SK-N-SH (cell line): ENCODE measurements around the gene MUC5B. TPM values are rescaled to one million over a fixed set of nuclear protein-coding genes. Genes with fewer than 3 reads are reported as not detected.

Experiments
- CTCF ChIA-PET: fragments of 300-600, 350-600 bp; formaldehyde crosslinking; extraction: SDS; loops from one replicate; lab custom pipeline; 2021; lab: Yijun Ruan, JAX
- POLR2A ChIA-PET: fragments of 350-600 bp; sonication (Branson Sonifier 250); formaldehyde crosslinking; extraction: SDS; loops from one replicate; lab custom pipeline; 2020; ENCODE audit warnings: antibody characterized with exemption, inconsistent platforms; lab: Yijun Ruan, JAX
- DNase-seq: peaks from one replicate; pipeline ENCODE4 v3.0.0; 2012
- H2AFZ ChIP-seq: fragments of 200-600 bp; sonication (generic); 2 replicates; pipeline ENCODE4 v1.8.1; 2016; ENCODE audit warnings: antibody characterized with exemption, mild to moderate bottlenecking, low read depth
- H3F3A ChIP-seq: fragments of 200-600 bp; sonication (generic); replicated peaks from 2 replicates; pipeline ENCODE3; 2016; ENCODE audit warnings: antibody characterized with exemption, mild to moderate bottlenecking; ENCODE audit not compliant: insufficient read depth
- H3K27ac ChIP-seq, 2 experiments: fragments of 200-500 bp in 1 of 2; fragments of 200-600 bp in 1 of 2; sonication (Bioruptor generic) in 1 of 2; sonication (generic), shearing (Covaris generic) in 1 of 2; 2 replicates each; pipeline versions ENCODE4 v1.5.1 to v1.6.1; 2014 to 2016; ENCODE audit warnings: low read depth in 2 of 2, inconsistent platforms in 1 of 2, low read length in 1 of 2, mild to moderate bottlenecking in 1 of 2, mixed read lengths in 1 of 2
- H3K27me3 ChIP-seq: fragments of 200-600 bp; sonication (generic), shearing (Covaris generic); 2 replicates; pipeline ENCODE4 v1.6.1; 2016; ENCODE audit warnings: mixed run types; ENCODE audit not compliant: insufficient read depth
- H3K36me3 ChIP-seq, 2 experiments: fragments of 200-500 bp in 1 of 2; fragments of 200-600 bp in 1 of 2; sonication (Bioruptor generic) in 1 of 2; sonication (generic) in 1 of 2; replicated peaks in 1 of 2; 2 replicates each; pipeline versions ENCODE3 to v1.5.1; 2014 to 2016; ENCODE audit warnings: low read length in 1 of 2, mild to moderate bottlenecking in 1 of 2; ENCODE audit not compliant: insufficient read depth in 2 of 2, control insufficient read depth in 1 of 2
- H3K4me1 ChIP-seq, 2 experiments: fragments of 200-500 bp in 1 of 2; fragments of 200-600 bp in 1 of 2; sonication (Bioruptor generic) in 1 of 2; sonication (generic), shearing (Covaris generic) in 1 of 2; 2 replicates each; pipeline versions ENCODE4 v1.5.1 to v1.6.1; 2014 to 2016; ENCODE audit warnings: low read depth in 1 of 2, low read length in 1 of 2, mixed run types in 1 of 2; ENCODE audit not compliant: insufficient read depth in 2 of 2, control insufficient read depth in 1 of 2
- H3K4me2 ChIP-seq: fragments of 200-600 bp; sonication (generic), shearing (Covaris generic); 2 replicates; pipeline ENCODE4 v1.6.1; 2017; ENCODE audit warnings: mixed run types
- H3K4me3 ChIP-seq, 2 experiments: fragments of 200-500 bp in 1 of 2; fragments of 200-600 bp in 1 of 2; sonication (Bioruptor generic) in 1 of 2; sonication (generic), shearing (Covaris generic) in 1 of 2; 2 replicates each; pipeline versions ENCODE4 v1.5.1 to v1.8.1; 2014 to 2016; ENCODE audit warnings: low read depth in 2 of 2, inconsistent platforms in 1 of 2, low read length in 1 of 2, mild to moderate bottlenecking in 1 of 2, mixed read lengths in 1 of 2, moderate library complexity in 1 of 2
- H3K79me2 ChIP-seq: fragments of 200-600 bp; sonication (generic); 2 replicates; pipeline ENCODE4 v1.8.1; 2017; ENCODE audit warnings: mild to moderate bottlenecking; ENCODE audit not compliant: insufficient read depth
- H3K9ac ChIP-seq: fragments of 200-600 bp; sonication (generic); 2 replicates; pipeline ENCODE4 v1.6.1; 2017; ENCODE audit warnings: mixed run types
- H3K9me2 ChIP-seq: fragments of 200-600 bp; sonication (generic); 2 replicates; pipeline ENCODE4 v1.6.1; 2017; ENCODE audit warnings: mixed run types
- H3K9me3 ChIP-seq: fragments of 200-600 bp; sonication (generic); 2 replicates; pipeline ENCODE4 v1.6.1; 2017; ENCODE audit warnings: mixed run types, mild to moderate bottlenecking, moderate library complexity
- H4K20me1 ChIP-seq: fragments of 200-600 bp; sonication (generic); 2 replicates; pipeline ENCODE4 v1.6.1; 2017; ENCODE audit warnings: mild to moderate bottlenecking, mixed run types; ENCODE audit not compliant: insufficient read depth
- ELF1 ChIP-seq: IDR thresholded peaks from 2 replicates; pipeline ENCODE4 v1.4.0; 2012
- FOXJ3 ChIP-seq: sonication (generic); formaldehyde crosslinking; IDR thresholded peaks from 2 replicates; pipeline ENCODE4 v1.5.1; 2020; ENCODE audit warnings: mild to moderate bottlenecking, missing genetic modification reagents
- GABPA ChIP-seq: IDR thresholded peaks from 2 replicates; pipeline ENCODE4 v1.4.0; 2012; ENCODE audit warnings: low read depth, mild to moderate bottlenecking
- IRF3 ChIP-seq: fragments of 150-350 bp; IDR thresholded peaks from 2 replicates; pipeline ENCODE4 v1.6.1; 2016; ENCODE audit warnings: mild to moderate bottlenecking, low read depth, low read length
- MAX ChIP-seq: IDR thresholded peaks from 2 replicates; pipeline ENCODE4 v1.4.0; 2012; ENCODE audit warnings: low read depth
- MEF2A ChIP-seq: IDR thresholded peaks from 2 replicates; pipeline ENCODE4 v1.4.0; 2012; ENCODE audit warnings: low read depth, borderline replicate concordance
- MXI1 ChIP-seq: IDR thresholded peaks from 2 replicates; pipeline ENCODE4 v1.6.1; 2012; ENCODE audit warnings: mild to moderate bottlenecking, low read depth, low read length, improper control_type of control experiment
- RCOR1 ChIP-seq: fragments of 150-350 bp; IDR thresholded peaks from 2 replicates; pipeline ENCODE4 v1.6.1; 2017; ENCODE audit warnings: antibody characterized with exemption, low read length
- RXRA ChIP-seq: IDR thresholded peaks from 2 replicates; pipeline ENCODE4 v1.4.0; 2012; ENCODE audit warnings: low read depth, mild to moderate bottlenecking, borderline replicate concordance
- TAF1 ChIP-seq: IDR thresholded peaks from 2 replicates; pipeline ENCODE4 v1.6.1; 2012; ENCODE audit warnings: low read depth, mild to moderate bottlenecking, low read length, moderate library complexity, borderline replicate concordance
- TCF12 ChIP-seq: IDR thresholded peaks from 2 replicates; pipeline ENCODE4 v1.4.0; 2012
- USF1 ChIP-seq: IDR thresholded peaks from 2 replicates; pipeline ENCODE4 v1.4.0; 2012; ENCODE audit warnings: low read depth, borderline replicate concordance
- YY1 ChIP-seq: IDR thresholded peaks from 2 replicates; pipeline ENCODE4 v1.4.0; 2012; ENCODE audit warnings: low read depth, mild to moderate bottlenecking
- ZBTB33 ChIP-seq: IDR thresholded peaks from 2 replicates; pipeline ENCODE4 v1.4.0; 2012; ENCODE audit warnings: low read depth, borderline replicate concordance
- WGBS: methylation state at CpG from one replicate; pipeline ENCODE4 v1.1.6; 2017; ENCODE audit warnings: low lambda C conversion rate; 5-methylcytosine and 5-hydroxymethylcytosine counted together
- polyA plus RNA-seq, 3 experiments: library from polyadenylated mRNA; depleted of rRNA; stranded (reverse); fragments of >200 nt; gene quantifications; 2 replicates each; pipeline ENCODE4 v1.2.3, GENCODE V29; 2012

The MUC5B gene
- polyA plus RNA-seq, 1 of the 3 experiments (the other 2 are of a cell fraction) = not detected

GRCh38 chr11:1232883-1233321 is 10.0 kb downstream of the MUC5B start:
- peak; percentile 29 for DNase-seq
- H3K9me3 ChIP-seq = no peaks in the 10 kb centered on the region
- no peaks in the 10 kb centered on the region for H3F3A ChIP-seq
- H3K9ac ChIP-seq = no peak overlapping the region
- H3K9me2 ChIP-seq = no peaks in the 10 kb centered on the region
- no peak overlapping the region for H2AFZ ChIP-seq
- H3K4me1 ChIP-seq = peaks cover 0 to 2% of the 10 kb centered on the region in 2 experiments; a peak in 1 of 4 replicates
- no peaks in the 10 kb centered on the region for H3K27me3 ChIP-seq
- no peak overlapping the region for H3K27ac ChIP-seq
- ChIA-PET POLR2A (no interaction called here), CTCF (interaction anchor here (0.7 to 1.1 kb wide), 2 partner anchors 11 to 30 kb away, joined by 3 read pairs; no protein-coding TSS in a partner anchor)
- no peak overlapping the region for H3K4me3 ChIP-seq
- no peaks in the 10 kb centered on the region for H3K36me3 ChIP-seq
- TF ChIP-seq YY1 (no peak), TCF12 (no peak), RXRA (no peak), ZBTB33 (no peak), GABPA (no peak), FOXJ3 (no peak), RCOR1 (no peak), MXI1 (no peak)
- H3K4me2 ChIP-seq = no peak overlapping the region
- no peaks in the 10 kb centered on the region for H3K79me2 ChIP-seq
- 86% methylated on average over 6 of the region's 30 CpGs for WGBS
- H4K20me1 ChIP-seq = no peaks in the 10 kb centered on the region

- Histone ChIP-seq H3K27me3 (no peaks in the 10 kb centered on the region), H3K36me3 (no peaks in the 10 kb centered on the region), H3K9me3 (no peaks in the 10 kb centered on the region), H3K9me2 (no peaks in the 10 kb centered on the region), H3K79me2 (no peaks in the 10 kb centered on the region), H4K20me1 (no peaks in the 10 kb centered on the region), H3F3A (no peaks in the 10 kb centered on the region), H2AFZ (no peak overlapping the region), H3K4me1 (peaks cover 0 to 2% of the 10 kb centered on the region in 2 experiments; a peak in 1 of 4 replicates), H3K4me2 (no peak overlapping the region), H3K9ac (no peak overlapping the region), H3K27ac (no peak overlapping the region), H3K4me3 (no peak overlapping the region)
- ChIA-PET CTCF (interaction anchor here (1.1 to 3.2 kb wide), 2 partner anchors 31 kb away, joined by 3 to 8 read pairs; no protein-coding TSS in a partner anchor), POLR2A (no interaction called here)
- peak; percentile 49 for DNase-seq
- TF ChIP-seq ZBTB33 = no peak
- no peak for TF ChIP-seq ELF1
- TF ChIP-seq IRF3 = no peak
- no peak for TF ChIP-seq MXI1
- no peak for TF ChIP-seq RCOR1
- TF ChIP-seq MEF2A = no peak
- TF ChIP-seq USF1 = no peak
- no peak for TF ChIP-seq TCF12
- no peak for TF ChIP-seq TAF1
- TF ChIP-seq MAX = no peak
- 68% methylated on average over 6 of the region's 21 CpGs for WGBS
These were observed 10.6 kb downstream of the MUC5B start for GRCh38 chr11:1233351-1234053.
